H9 (cell line): ENCODE measurements around the gene EXD2. TPM values are rescaled to one million over a fixed set of nuclear protein-coding genes. Genes with fewer than 3 reads are reported as not detected.

Experiments used
- DNase-seq: peaks from one replicate; pipeline ENCODE4 v3.0.0-alpha.2; 2017
- H2AFZ ChIP-seq: one replicate; pipeline ENCODE4 v1.6.1; 2013; ENCODE audit warnings: mild to moderate bottlenecking, low read length, control low read depth, moderate library complexity
- H2AK5ac ChIP-seq: 2 replicates; pipeline ENCODE4 v1.6.1; 2013; ENCODE audit warnings: low read length, control low read depth, mixed read lengths; ENCODE audit not compliant: insufficient read length
- H2BK120ac ChIP-seq: one replicate; pipeline ENCODE4 v1.6.1; 2013; ENCODE audit warnings: low read depth, mild to moderate bottlenecking, low read length, control low read depth, inconsistent platforms; ENCODE audit not compliant: poor library complexity, severe bottlenecking
- H2BK12ac ChIP-seq: 2 replicates; pipeline ENCODE4 v1.6.1; 2013; ENCODE audit warnings: low read length, control low read depth, mixed read lengths, low read depth; ENCODE audit not compliant: insufficient read length
- H2BK15ac ChIP-seq: 2 replicates; pipeline ENCODE4 v1.6.1; 2013; ENCODE audit warnings: low read depth, low read length, control low read depth
- H2BK20ac ChIP-seq: one replicate; pipeline ENCODE4 v1.6.1; 2013; ENCODE audit warnings: low read depth, mild to moderate bottlenecking, low read length, control low read depth, inconsistent platforms; ENCODE audit not compliant: poor library complexity, severe bottlenecking
- H2BK5ac ChIP-seq: 2 replicates; pipeline ENCODE4 v1.6.1; 2013; ENCODE audit warnings: low read length, control low read depth, mixed read lengths; ENCODE audit not compliant: insufficient read length
- H3K14ac ChIP-seq: 2 replicates; pipeline ENCODE4 v1.6.1; 2013; ENCODE audit warnings: low read length, control low read depth; ENCODE audit not compliant: insufficient read depth
- H3K18ac ChIP-seq: 2 replicates; pipeline ENCODE4 v1.6.1; 2013; ENCODE audit warnings: low read depth, mild to moderate bottlenecking, mixed read lengths, low read length, control low read depth; ENCODE audit not compliant: insufficient read length
- H3K23ac ChIP-seq: 2 replicates; pipeline ENCODE4 v1.6.1; 2013; ENCODE audit warnings: low read length, control low read depth, mixed read lengths, low read depth; ENCODE audit not compliant: insufficient read length
- H3K23me2 ChIP-seq: 2 replicates; pipeline ENCODE4 v1.6.1; 2013; ENCODE audit warnings: low read depth, mild to moderate bottlenecking, mixed read lengths, low read length, control low read depth; ENCODE audit not compliant: insufficient read length, poor library complexity, severe bottlenecking
- H3K27ac ChIP-seq: 2 replicates; pipeline ENCODE4 v1.5.1; 2013; ENCODE audit warnings: low read length, control low read depth, mixed read lengths, low read depth; ENCODE audit not compliant: insufficient read length
- H3K27me3 ChIP-seq: 2 replicates; pipeline ENCODE4 v1.6.1; 2013; ENCODE audit warnings: low read length, control low read depth, inconsistent platforms; ENCODE audit not compliant: insufficient read depth
- H3K4ac ChIP-seq: 2 replicates; pipeline ENCODE4 v1.6.1; 2013; ENCODE audit warnings: low read depth, mild to moderate bottlenecking, control low read depth, inconsistent platforms, low read length, moderate library complexity
- H3K4me1 ChIP-seq: 2 replicates; pipeline ENCODE4 v1.6.1; 2013; ENCODE audit warnings: low read length, control low read depth, inconsistent platforms; ENCODE audit not compliant: insufficient read depth
- H3K4me2 ChIP-seq: 2 replicates; pipeline ENCODE4 v1.6.1; 2013; ENCODE audit warnings: low read length, control low read depth, mixed read lengths; ENCODE audit not compliant: insufficient read length, insufficient read depth
- H3K56ac ChIP-seq: 2 replicates; pipeline ENCODE4 v1.6.1; 2013; ENCODE audit warnings: low read depth, mild to moderate bottlenecking, mixed read lengths, low read length, control low read depth; ENCODE audit not compliant: insufficient read length
- H3K79me1 ChIP-seq: 2 replicates; pipeline ENCODE4 v1.6.1; 2013; ENCODE audit warnings: low read depth, mild to moderate bottlenecking, moderate library complexity, low read length, control low read depth, inconsistent platforms; ENCODE audit not compliant: insufficient read depth, poor library complexity, severe bottlenecking
- H3K79me2 ChIP-seq: 2 replicates; pipeline ENCODE4 v1.6.1; 2013; ENCODE audit warnings: low read length, control low read depth, inconsistent platforms; ENCODE audit not compliant: insufficient read depth
- H3K9ac ChIP-seq: 2 replicates; pipeline ENCODE4 v1.6.1; 2013; ENCODE audit warnings: low read length, control low read depth, mixed read lengths; ENCODE audit not compliant: insufficient read length; ENCODE audit errors: extremely low read depth
- H3K9me3 ChIP-seq: one replicate; pipeline ENCODE4 v1.6.1; 2013; ENCODE audit warnings: low read depth, low read length, inconsistent platforms; ENCODE audit not compliant: control insufficient read depth
- H3T11ph ChIP-seq: one replicate; pipeline ENCODE4 v1.6.1; 2013; ENCODE audit warnings: mild to moderate bottlenecking, low read length, control low read depth, inconsistent platforms
- H4K20me1 ChIP-seq: one replicate; pipeline ENCODE4 v1.6.1; 2013; ENCODE audit not compliant: control insufficient read depth, insufficient read length, insufficient read depth
- H4K5ac ChIP-seq: 2 replicates; pipeline ENCODE4 v1.6.1; 2013; ENCODE audit warnings: low read depth, mild to moderate bottlenecking, mixed read lengths, low read length, control low read depth; ENCODE audit not compliant: insufficient read length
- H4K8ac ChIP-seq: replicated peaks from 2 replicates; pipeline ENCODE4 v1.6.1; 2013; ENCODE audit warnings: low read length, control low read depth, mixed read lengths, low read depth; ENCODE audit not compliant: insufficient read length
- H4K91ac ChIP-seq: 2 replicates; pipeline ENCODE4 v1.6.1; 2013; ENCODE audit warnings: low read depth, mild to moderate bottlenecking, moderate library complexity, mixed read lengths, low read length, control low read depth; ENCODE audit not compliant: insufficient read length
- H3K27ac Mint-ChIP-seq, 3 experiments: 2 replicates in 2 of 3; 3 replicates in 1 of 3; pipeline ENCODE4 v1.8.0; 2020 to 2021; ENCODE audit warnings: mixed read lengths in 3 of 3, mild to moderate bottlenecking in 1 of 3, moderate library complexity in 1 of 3
- H3K27me3 Mint-ChIP-seq: 2 replicates; pipeline ENCODE4 v1.8.0; 2021; ENCODE audit warnings: low read depth, mild to moderate bottlenecking, moderate library complexity, mixed read lengths
- H3K36me3 Mint-ChIP-seq, 3 experiments: 2 replicates in 2 of 3; 3 replicates in 1 of 3; pipeline ENCODE4 v1.8.0; 2020 to 2021; ENCODE audit warnings: low read depth in 3 of 3, mixed read lengths in 3 of 3; ENCODE audit not compliant: insufficient read depth in 1 of 3
- H3K4me1 Mint-ChIP-seq, 2 experiments: 2 replicates each; pipeline ENCODE4 v1.8.0; 2020; ENCODE audit warnings: mixed read lengths in 2 of 2
- H3K4me3 Mint-ChIP-seq, 2 experiments: 2 replicates in 1 of 2; 3 replicates in 1 of 2; pipeline ENCODE4 v1.8.0; 2020 to 2021; ENCODE audit warnings: mild to moderate bottlenecking in 2 of 2, mixed read lengths in 2 of 2, moderate library complexity in 1 of 2
- H3K9me3 Mint-ChIP-seq, 2 experiments: 2 replicates in 1 of 2; 3 replicates in 1 of 2; pipeline ENCODE4 v1.8.0; 2020; ENCODE audit warnings: mild to moderate bottlenecking in 2 of 2, mixed read lengths in 2 of 2, moderate library complexity in 1 of 2
- WGBS: extraction: QIAGEN DNeasy Blood & Tissue Kit; methylation state at CpG from one replicate; pipeline ENCODE4 v1.1.7; 2013; ENCODE audit warnings: missing lambda C conversion rate, low lambda C conversion rate, mixed read lengths; ENCODE audit not compliant: insufficient read length; ENCODE audit errors: extremely low coverage; 5-methylcytosine and 5-hydroxymethylcytosine counted together
- total RNA-seq: library from RNA; stranded (reverse); gene quantifications from 2 replicates; pipeline ENCODE4 v1.2.1, GENCODE V29; 2021
- TF ChIP-seq, protein P1 (sequence below): fragments of 200-600 bp; sonication (generic); conservative IDR thresholded peaks from 3 replicates; pipeline ENCODE4 v1.8.0; 2021; ENCODE audit warnings: antibody characterized with exemption, mild to moderate bottlenecking

EXD2 gene
- total RNA-seq, 1 experiment from 2014 or later: 19.6 TPM

DNA sequence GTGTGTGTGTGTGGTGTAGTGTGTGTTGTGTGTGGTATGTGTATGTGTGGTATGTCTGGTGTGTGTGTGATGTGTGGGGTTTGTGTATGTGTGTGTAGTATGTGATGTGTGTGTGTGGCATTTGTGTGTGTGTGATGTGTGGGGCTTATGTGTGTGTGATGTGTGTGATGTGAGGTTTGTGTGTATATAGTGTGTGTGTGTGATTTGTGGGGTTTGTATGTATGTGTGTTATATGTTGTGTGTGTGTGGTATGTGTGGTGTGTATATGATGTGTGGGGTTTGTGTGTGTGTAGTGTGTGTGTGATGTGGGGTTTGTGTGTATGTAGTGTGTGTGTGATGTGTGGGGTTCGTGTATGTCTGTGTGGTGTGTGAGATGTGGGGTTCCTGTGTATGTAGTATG is 78.1 kb downstream of the EXD2 start:
- Histone ChIP-seq H3K18ac (no peak overlapping the region), H2AFZ (no peak overlapping the region), H2BK120ac (no peak overlapping the region), H3K4ac (no peak overlapping the region), H2BK15ac (no peak overlapping the region), H3K4me1 (no peaks in the 10 kb centered on the region), H4K20me1 (no peaks in the 10 kb centered on the region), H4K5ac (no peak overlapping the region), H3T11ph (no peak overlapping the region), H3K9me3 (no peaks in the 10 kb centered on the region), H4K91ac (no peak overlapping the region), H4K8ac (no peak overlapping the region), H3K4me2 (no peak overlapping the region), H2BK20ac (no peak overlapping the region), H3K27me3 (0 out of 2 replicates have a peak, but pooled peaks cover 2% of the 10 kb centered on the region), H2BK5ac (no peak overlapping the region), H3K14ac (no peak overlapping the region), H3K23ac (no peak overlapping the region), H3K56ac (no peak overlapping the region), H3K9ac (no peak overlapping the region), H2BK12ac (no peak overlapping the region), H3K27ac (no peak overlapping the region), H3K79me1 (no peaks in the 10 kb centered on the region), H2AK5ac (no peak overlapping the region), H3K23me2 (no peaks in the 10 kb centered on the region), H3K79me2 (no peaks in the 10 kb centered on the region)
- TF ChIP-seq, protein P1, sequence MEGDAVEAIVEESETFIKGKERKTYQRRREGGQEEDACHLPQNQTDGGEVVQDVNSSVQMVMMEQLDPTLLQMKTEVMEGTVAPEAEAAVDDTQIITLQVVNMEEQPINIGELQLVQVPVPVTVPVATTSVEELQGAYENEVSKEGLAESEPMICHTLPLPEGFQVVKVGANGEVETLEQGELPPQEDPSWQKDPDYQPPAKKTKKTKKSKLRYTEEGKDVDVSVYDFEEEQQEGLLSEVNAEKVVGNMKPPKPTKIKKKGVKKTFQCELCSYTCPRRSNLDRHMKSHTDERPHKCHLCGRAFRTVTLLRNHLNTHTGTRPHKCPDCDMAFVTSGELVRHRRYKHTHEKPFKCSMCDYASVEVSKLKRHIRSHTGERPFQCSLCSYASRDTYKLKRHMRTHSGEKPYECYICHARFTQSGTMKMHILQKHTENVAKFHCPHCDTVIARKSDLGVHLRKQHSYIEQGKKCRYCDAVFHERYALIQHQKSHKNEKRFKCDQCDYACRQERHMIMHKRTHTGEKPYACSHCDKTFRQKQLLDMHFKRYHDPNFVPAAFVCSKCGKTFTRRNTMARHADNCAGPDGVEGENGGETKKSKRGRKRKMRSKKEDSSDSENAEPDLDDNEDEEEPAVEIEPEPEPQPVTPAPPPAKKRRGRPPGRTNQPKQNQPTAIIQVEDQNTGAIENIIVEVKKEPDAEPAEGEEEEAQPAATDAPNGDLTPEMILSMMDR: no peak
- no peak overlapping the region for H3K27ac Mint-ChIP-seq
- H3K4me3 Mint-ChIP-seq: no peak overlapping the region
- WGBS: 100% methylated on average over 1 of the region's 1 CpG
- DNase-seq: no peak
- H3K9me3 Mint-ChIP-seq: no peaks in the 10 kb centered on the region
- H3K36me3 Mint-ChIP-seq: no peaks in the 10 kb centered on the region
- peaks cover 8% of the 10 kb centered on the region for H3K27me3 Mint-ChIP-seq
- peaks cover 0 to 4% of the 10 kb centered on the region in 2 experiments; a peak in 2 of 4 replicates for H3K4me1 Mint-ChIP-seq
